GM11168 (cell line): Measurements from ENCODE around the gene DDX11.
"Not testable (repeated sequence)": the region's sequence is repeated elsewhere in the genome, so short reads cannot be mapped to it uniquely, and the experiment has no call there.

Experiments
- in situ Hi-C: fragments of 300-500 bp; cut with MboI; formaldehyde crosslinking; loops from one replicate; pipeline ENCODE4 v1.12.0; 2022; ENCODE audit warnings: low sequenced_read_pairs; ENCODE audit not compliant: unreplicated experiment

The DDX11 gene

GRCh38 chr12:31073527-31074332 is at the start of gene DDX11:
TSS of gene DDX11 (plus strand) at chr12:31073860. CDS start at chr12:31078394, 4,534 bp downstream.
- in situ Hi-C loops = not testable (repeated sequence)

GRCh38 chr12:31026202-31026601 is 47.5 kb upstream of the DDX11 start:
- in situ Hi-C loops = no loop called here

GRCh38 chr12:31027006-31027405 is 46.7 kb upstream of the DDX11 start:
- in situ Hi-C loops = not testable (repeated sequence)

GRCh38 chr12:31029468-31029867 is 44.2 kb upstream of the DDX11 start:
- in situ Hi-C loops = no loop called here

GRCh38 chr12:31029916-31030562 is 43.6 kb upstream of the DDX11 start:
- in situ Hi-C loops = no loop called here

GRCh38 chr12:31031951-31032335 is 41.7 kb upstream of the DDX11 start:
- in situ Hi-C loops = no loop called here

GRCh38 chr12:31033146-31033545 is 40.5 kb upstream of the DDX11 start:
- in situ Hi-C loops = no loop called here

GRCh38 chr12:31033681-31034080 is 40.0 kb upstream of the DDX11 start:
- in situ Hi-C loops = no loop called here

- in situ Hi-C loops = no loop called here
Measured at GRCh38 chr12:31034372-31034771, 39.3 kb upstream of the DDX11 start.

- in situ Hi-C loops = no loop called here
Measured at GRCh38 chr12:31035226-31035625, 38.4 kb upstream of the DDX11 start.

GRCh38 chr12:31035967-31036665 is 37.5 kb upstream of the DDX11 start:
- in situ Hi-C loops = no loop called here

GRCh38 chr12:31037028-31037427 is 36.6 kb upstream of the DDX11 start:
- in situ Hi-C loops = no loop called here

- in situ Hi-C loops = no loop called here
Measured at GRCh38 chr12:31037931-31038330, 35.7 kb upstream of the DDX11 start.

- in situ Hi-C loops = no loop called here
Measured at GRCh38 chr12:31041033-31041564, 32.6 kb upstream of the DDX11 start.

GRCh38 chr12:31050143-31050542 is 23.5 kb upstream of the DDX11 start:
- in situ Hi-C loops = not testable (repeated sequence)

- in situ Hi-C loops = not testable (repeated sequence)
Measured at GRCh38 chr12:31050548-31050947, 23.1 kb upstream of the DDX11 start.

- in situ Hi-C loops = not testable (repeated sequence)
Measured at GRCh38 chr12:31051692-31052091, 22.0 kb upstream of the DDX11 start.

GRCh38 chr12:31052121-31052520 is 21.5 kb upstream of the DDX11 start:
- in situ Hi-C loops = not testable (repeated sequence)

- in situ Hi-C loops = not testable (repeated sequence)
Measured at GRCh38 chr12:31052666-31053439, 20.8 kb upstream of the DDX11 start.

GRCh38 chr12:31053944-31054343 is 19.7 kb upstream of the DDX11 start:
- in situ Hi-C loops = not testable (repeated sequence)
